ENCODE data around the gene PCSK9.
"Not testable (repeated sequence)": the region's sequence is repeated elsewhere in the genome, so short reads cannot be mapped to it uniquely, and the experiment has no call there.

Gene PCSK9

DNA sequence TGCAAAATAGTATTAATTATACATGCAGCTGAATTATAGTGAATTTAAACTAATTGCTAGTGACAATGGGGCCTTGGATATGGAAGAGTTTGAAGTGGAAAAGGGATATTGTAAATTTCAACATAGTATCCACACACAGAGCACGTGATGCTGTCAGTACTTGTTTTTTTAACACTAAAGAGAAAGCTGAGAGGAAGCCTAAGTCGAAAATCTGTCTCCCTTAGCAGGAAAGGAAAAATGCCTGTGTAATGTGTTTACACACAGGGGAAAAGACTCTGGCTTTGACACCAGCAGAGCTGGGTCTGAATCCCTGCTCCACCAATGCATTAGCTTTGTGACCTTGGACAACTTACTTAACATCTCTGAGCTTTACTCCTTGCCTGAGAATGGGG is 42.6 kb downstream of the PCSK9 start:
- DNase-seq, result no peak

DNA sequence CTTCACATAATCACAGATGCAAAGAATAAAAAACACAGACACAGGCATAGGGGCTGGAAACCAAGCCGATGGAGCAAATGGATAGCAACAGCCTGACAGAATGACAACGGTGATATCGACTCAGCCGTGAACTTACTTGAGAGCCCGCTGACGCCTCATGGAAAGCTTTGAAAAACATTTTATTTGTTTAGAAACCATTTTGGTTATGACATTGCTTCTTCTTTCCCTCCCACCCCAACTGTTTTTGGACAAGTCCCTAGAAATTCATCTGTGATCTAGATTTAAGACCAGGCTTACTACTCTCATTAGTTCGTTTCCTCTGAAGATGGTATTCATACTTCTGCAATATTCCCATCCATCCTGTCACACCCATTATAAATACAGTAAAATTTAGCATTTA is 44.9 kb downstream of the PCSK9 start:
- DNase-seq, result no peak

DNA sequence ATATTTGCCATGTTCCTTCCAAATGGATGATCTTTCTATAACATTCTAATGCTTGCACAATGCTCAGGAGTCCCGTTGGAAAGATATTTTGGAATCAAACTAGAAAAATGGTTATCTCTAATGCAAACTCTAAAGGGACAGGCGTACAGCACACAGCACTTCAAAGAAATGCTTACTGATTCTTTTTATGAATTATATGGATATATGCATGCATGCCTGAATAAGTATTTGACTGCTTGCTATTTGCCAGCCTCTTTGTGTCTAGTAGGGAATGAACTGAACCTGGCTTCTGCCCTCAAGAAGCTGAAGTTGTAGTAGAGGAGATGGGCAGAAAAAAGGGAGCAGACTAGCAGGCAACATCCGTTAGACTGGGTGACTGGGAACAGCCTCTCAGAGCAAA is 48.1 kb downstream of the PCSK9 start:
- DNase-seq, result no peak

DNA sequence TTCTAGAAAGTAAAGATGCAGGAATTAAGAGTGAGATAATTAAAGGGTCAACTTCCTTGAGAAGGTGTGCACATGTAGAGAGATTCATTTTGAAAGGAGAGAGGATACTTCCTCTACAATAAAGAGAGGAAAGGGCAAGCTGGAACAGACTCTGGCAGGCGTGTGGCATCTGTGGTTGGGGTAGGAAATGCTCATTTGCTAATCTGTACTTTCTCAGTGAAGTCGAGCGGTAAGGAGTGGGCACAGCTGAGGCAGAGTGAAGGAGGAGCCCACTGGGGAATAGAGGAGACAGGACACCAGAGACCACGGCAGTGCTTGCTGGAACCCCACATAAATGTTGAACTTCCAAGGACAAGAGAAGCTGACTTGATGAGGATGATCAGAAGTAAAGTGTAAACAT is 49.1 kb downstream of the PCSK9 start:
- DNase-seq, result no peak

DNA sequence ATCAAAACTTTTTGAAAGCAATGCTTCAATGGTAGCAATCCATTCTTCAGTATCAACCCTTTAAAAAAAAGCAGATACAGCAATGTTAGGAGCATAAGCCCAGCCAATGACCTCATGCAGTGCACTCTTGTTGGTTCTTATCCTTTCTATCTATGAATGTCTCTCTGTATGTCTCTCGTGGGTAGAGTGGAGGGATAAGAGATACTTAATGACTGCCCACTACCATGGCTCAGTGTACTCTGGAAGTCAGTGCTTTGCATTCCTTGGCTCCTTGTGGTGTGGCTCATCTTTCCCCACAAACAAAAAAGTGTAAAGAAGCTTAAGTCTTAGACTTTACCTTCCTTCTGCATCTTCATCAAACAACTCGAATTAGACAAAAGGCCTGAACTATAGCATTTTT is 50.3 kb downstream of the PCSK9 start:
- no peak for DNase-seq

DNA sequence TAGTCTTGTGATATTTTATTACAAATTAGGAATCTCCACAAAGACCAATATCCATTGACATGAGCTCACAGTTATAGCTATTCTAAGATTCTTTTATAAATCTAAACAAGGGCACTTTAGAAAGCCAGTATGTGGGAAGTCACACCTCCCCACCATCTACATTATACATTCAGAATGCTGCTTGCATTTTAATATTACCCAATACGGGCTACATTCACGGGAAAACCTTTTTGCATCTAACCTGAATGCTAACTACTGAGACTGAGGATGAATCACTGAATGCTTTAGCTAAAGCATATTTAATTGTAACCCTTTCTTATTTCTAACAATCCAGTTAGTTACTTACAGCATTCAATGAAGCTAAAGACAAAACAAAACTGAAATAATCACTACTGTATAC is 53.1 kb downstream of the PCSK9 start:
- no peak for DNase-seq

DNA sequence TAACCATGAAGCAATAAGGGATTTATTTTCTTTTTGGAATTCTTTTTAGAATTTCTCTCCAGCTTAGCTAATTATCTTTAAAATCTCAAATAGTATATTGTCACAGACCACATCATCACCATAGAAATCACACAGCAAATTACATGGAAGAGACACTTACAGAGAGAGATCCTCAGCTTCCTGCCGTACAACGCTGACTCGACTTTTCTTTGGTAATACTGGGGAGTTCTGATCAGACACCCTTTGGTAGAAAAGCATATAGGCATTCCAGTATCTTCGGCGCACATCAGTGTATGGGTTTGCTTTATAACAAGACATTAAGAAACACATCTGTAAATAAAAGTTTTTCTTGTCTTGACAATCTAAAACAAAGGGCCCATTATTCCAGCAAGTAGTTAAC is 55.7 kb downstream of the PCSK9 start:
- no peak for DNase-seq

DNA sequence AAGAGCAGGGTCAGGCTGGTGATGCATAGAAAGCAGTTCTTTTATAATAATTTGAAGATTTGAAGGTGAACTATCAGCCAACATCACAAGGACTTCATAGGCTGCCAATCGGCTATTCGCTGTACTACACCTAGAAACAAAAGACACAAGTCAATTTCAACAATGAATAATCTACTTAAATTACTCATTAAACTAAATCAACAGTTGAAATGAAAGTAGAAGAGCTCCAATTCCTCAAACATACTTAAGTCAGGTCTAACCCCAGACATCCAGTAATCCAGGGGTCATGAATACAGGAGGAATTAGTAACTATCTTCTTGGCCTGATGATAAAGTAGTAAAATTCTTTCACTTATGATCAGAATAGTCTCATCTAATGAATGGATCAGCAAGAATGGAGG is 64.5 kb downstream of the PCSK9 start:
- DNase-seq, result no peak

DNA sequence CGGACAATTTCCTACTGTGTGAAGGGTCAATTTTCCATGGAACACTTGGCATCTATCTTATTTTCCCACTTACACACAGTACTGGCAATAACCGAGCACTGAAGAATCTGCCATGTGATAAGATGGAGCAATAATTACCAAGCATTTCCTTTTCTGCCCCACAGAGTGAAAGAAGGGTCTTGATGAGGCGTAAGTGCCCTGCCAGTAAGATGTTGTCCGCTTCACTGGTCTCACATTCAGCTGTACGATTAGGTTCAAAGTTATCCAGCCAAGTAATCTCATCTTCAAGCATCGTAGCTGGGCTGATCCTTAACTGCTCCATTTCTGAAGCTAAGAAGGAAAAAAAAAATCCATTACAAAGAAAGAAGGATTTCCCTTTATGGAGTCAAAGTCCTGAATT is 67.8 kb downstream of the PCSK9 start:
- no peak for DNase-seq

DNA sequence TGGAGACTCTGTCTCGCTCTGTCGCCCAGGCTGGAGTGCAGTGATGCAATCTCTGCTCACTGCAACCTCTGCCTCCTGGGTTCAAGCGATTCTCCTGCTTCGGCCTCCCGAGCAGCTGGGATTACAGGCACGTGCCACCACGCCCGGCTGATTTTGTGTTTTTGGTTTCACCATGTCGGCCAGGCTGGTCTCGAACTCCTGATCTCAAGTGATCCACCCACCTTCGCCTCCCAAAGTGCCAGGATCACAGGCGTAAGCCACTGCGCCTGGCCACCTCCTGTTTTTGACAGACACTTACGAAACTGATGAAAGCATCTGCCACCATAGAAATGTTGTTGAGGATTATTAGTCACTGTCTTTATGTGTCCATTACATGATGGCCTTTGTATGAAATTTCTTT is 69.7 kb downstream of the PCSK9 start:
- not testable (repeated sequence) for DNase-seq
